Panc1 (cell line): ENCODE data around the gene IMPDH2. TPM values are rescaled to one million over a fixed set of nuclear protein-coding genes. Genes with fewer than 3 reads are reported as not detected.

Experiments used
- ATAC-seq: fragments of 200-7000 bp; cut with Tn5 transposase; 2 replicates; pipeline ENCODE4 v1.9.1; 2020; ENCODE audit warnings: mild to moderate bottlenecking, moderate library complexity
- BruUV-seq: library from RNA; stranded (reverse); fragments of 400-500 nt; replicated peaks from 2 replicates; lab custom pipeline; 2021; lab: Mats Ljungman, UMichigan
- CTCF ChIA-PET: fragments of 300-600 bp; sonication (Branson Sonifier 250); formaldehyde crosslinking; loops from one replicate; lab custom pipeline; 2022; ENCODE audit warnings: antibody characterized with exemption; lab: Charles Lee
- POLR2A ChIA-PET: fragments of 300-600 bp; sonication (Branson Sonifier 250); formaldehyde crosslinking; loops from one replicate; lab custom pipeline; 2022; ENCODE audit warnings: antibody characterized with exemption; lab: Charles Lee
- DNase-seq: peaks from one replicate; pipeline ENCODE4 v3.0.0-alpha.2; 2010; ENCODE audit warnings: low read depth, low spot score
- H3K27ac ChIP-seq: 2 replicates; pipeline ENCODE4 v1.5.1; 2011; ENCODE audit warnings: mild to moderate bottlenecking, low read length, inconsistent platforms
- H3K27me3 ChIP-seq: fragments of 200-500 bp; sonication (Bioruptor generic); 2 replicates; pipeline ENCODE4 v1.6.0; 2014; ENCODE audit warnings: low read length, inconsistent platforms; ENCODE audit not compliant: control insufficient read depth, insufficient read depth
- H3K36me3 ChIP-seq: fragments of 200-500 bp; sonication (Bioruptor generic); 2 replicates; pipeline ENCODE4 v1.5.1; 2014; ENCODE audit warnings: inconsistent platforms, mild to moderate bottlenecking, low read length, moderate library complexity; ENCODE audit not compliant: control insufficient read depth, insufficient read depth
- H3K4me1 ChIP-seq: 2 replicates; pipeline ENCODE4 v1.5.1; 2011; ENCODE audit warnings: inconsistent platforms, mild to moderate bottlenecking, low read length, moderate library complexity; ENCODE audit not compliant: control insufficient read depth, insufficient read depth
- H3K4me3 ChIP-seq, 2 experiments: 2 replicates each; pipeline ENCODE4 v1.5.1; 2011 to 2012; ENCODE audit warnings: low read depth in 2 of 2, low read length in 2 of 2, mild to moderate bottlenecking in 2 of 2, inconsistent platforms in 1 of 2, moderate library complexity in 1 of 2
- H3K9me3 ChIP-seq: fragments of 200-500 bp; sonication (Bioruptor generic); 2 replicates; pipeline ENCODE4 v1.5.1; 2014; ENCODE audit warnings: low read depth, mild to moderate bottlenecking, inconsistent platforms, low read length, moderate library complexity; ENCODE audit not compliant: control insufficient read depth, insufficient read depth
- POLR2AphosphoS5 ChIP-seq: IDR thresholded peaks from 2 replicates; pipeline ENCODE4 v1.6.1; 2012; ENCODE audit warnings: mild to moderate bottlenecking, low read depth, low read length, moderate library complexity
- SIN3A ChIP-seq: IDR thresholded peaks from 2 replicates; pipeline ENCODE4 v1.6.1; 2012; ENCODE audit warnings: low read depth, mild to moderate bottlenecking, low read length, moderate library complexity, borderline replicate concordance; ENCODE audit not compliant: insufficient read depth
- TCF7L2 ChIP-seq: IDR thresholded peaks from 2 replicates; pipeline ENCODE4 v1.6.1; 2011; ENCODE audit warnings: mild to moderate bottlenecking, low read depth, low read length, inconsistent platforms
- in situ Hi-C: cut with HindIII; loops from 2 replicates; pipeline ENCODE4 v1.10.0; 2016; ENCODE audit warnings: low sequenced_read_pairs, low pct_unique_long_range_greater_than_20kb
- intact Hi-C: fragments of 100-400 bp; cut with micrococcal nuclease; formaldehyde crosslinking; loops from one replicate; pipeline ENCODE4 v1.10.0; 2022; ENCODE audit not compliant: unreplicated experiment
- total RNA-seq: library from RNA; stranded (reverse); gene quantifications from one replicate; pipeline ENCODE4 v1.2.1, GENCODE V29; 2021; ENCODE audit not compliant: unreplicated experiment
- TF ChIP-seq, protein P1 (sequence below): fragments of 450-650 bp; IDR thresholded peaks from 2 replicates; pipeline ENCODE4 v1.5.1; 2017; ENCODE audit warnings: mild to moderate bottlenecking
- TF ChIP-seq, protein P2 (sequence below), 2 experiments: IDR thresholded peaks; 2 replicates each; pipeline ENCODE4 v1.6.1; 2011 to 2012; ENCODE audit warnings: low read depth in 2 of 2, control low read depth in 1 of 2, low read length in 1 of 2, mild to moderate bottlenecking in 1 of 2, moderate library complexity in 1 of 2; ENCODE audit not compliant: insufficient read depth in 1 of 2

The IMPDH2 gene
- total RNA-seq, 1 experiment from 2014 or later = 149 TPM

DNA sequence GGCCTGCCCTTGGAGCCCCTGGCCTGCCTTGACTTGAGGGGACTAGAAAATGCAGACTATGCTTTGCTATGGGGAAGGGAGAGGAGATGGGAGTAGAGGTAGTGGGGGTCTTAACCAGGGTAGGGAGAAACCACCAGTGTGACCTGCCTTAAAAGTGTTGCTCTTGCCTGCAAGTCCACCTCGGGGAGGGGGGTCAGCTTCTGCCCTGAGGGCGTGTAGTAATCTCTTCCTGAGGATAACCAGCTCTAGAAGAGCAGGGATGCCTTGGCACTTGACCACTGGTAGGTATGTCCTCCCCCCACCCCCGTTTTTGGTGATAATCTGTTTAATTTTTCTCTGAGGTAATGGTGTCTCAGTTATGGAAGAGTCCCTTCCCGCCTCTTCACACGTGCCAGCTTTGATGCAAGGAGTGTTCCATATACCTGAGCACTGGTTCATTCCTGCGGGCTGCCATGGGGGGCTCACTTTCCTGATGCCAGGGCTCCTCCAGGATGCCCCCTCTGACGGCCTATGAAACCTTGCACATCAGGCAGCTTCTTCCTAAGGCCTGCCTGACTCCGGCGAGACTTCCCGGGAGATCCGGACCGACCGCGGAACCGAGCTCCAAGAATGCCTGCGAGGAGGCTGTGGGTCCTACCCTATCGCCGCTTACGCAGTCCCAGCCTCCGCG lies 39.9 kb downstream of the IMPDH2 start:
- intact Hi-C loops (no loop called here), in situ Hi-C loops (no loop called here)
- ChIA-PET CTCF (interaction anchor here (0.6 to 2.0 kb wide), 2 partner anchors 18 to 82 kb away, joined by 3 to 19 read pairs; partner anchors contain the start of gene WDR6), POLR2A (interaction anchor here (0.9 to 1.5 kb wide), 3 partner anchors 18 to 31 kb away, joined by 3 to 6 read pairs (median 3); partner anchors contain the start of gene WDR6)
- Histone ChIP-seq H3K27me3 (no peaks in the 10 kb centered on the region), H3K27ac (peak overlapping the region; percentile 81), H3K4me3 (peak overlapping the region; percentile 50 to 68), H3K9me3 (no peaks in the 10 kb centered on the region), H3K4me1 (peaks cover 19% of the 10 kb centered on the region), H3K36me3 (no peaks in the 10 kb centered on the region)
- no peak; the same call in 1 of the 2 replicates for TF ChIP-seq TCF7L2
- TF ChIP-seq, protein P1, sequence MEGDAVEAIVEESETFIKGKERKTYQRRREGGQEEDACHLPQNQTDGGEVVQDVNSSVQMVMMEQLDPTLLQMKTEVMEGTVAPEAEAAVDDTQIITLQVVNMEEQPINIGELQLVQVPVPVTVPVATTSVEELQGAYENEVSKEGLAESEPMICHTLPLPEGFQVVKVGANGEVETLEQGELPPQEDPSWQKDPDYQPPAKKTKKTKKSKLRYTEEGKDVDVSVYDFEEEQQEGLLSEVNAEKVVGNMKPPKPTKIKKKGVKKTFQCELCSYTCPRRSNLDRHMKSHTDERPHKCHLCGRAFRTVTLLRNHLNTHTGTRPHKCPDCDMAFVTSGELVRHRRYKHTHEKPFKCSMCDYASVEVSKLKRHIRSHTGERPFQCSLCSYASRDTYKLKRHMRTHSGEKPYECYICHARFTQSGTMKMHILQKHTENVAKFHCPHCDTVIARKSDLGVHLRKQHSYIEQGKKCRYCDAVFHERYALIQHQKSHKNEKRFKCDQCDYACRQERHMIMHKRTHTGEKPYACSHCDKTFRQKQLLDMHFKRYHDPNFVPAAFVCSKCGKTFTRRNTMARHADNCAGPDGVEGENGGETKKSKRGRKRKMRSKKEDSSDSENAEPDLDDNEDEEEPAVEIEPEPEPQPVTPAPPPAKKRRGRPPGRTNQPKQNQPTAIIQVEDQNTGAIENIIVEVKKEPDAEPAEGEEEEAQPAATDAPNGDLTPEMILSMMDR = no peak
- no TSS peak for BruUV-seq
- DNase-seq (no peak), ATAC-seq (peak; percentile 7)

DNA sequence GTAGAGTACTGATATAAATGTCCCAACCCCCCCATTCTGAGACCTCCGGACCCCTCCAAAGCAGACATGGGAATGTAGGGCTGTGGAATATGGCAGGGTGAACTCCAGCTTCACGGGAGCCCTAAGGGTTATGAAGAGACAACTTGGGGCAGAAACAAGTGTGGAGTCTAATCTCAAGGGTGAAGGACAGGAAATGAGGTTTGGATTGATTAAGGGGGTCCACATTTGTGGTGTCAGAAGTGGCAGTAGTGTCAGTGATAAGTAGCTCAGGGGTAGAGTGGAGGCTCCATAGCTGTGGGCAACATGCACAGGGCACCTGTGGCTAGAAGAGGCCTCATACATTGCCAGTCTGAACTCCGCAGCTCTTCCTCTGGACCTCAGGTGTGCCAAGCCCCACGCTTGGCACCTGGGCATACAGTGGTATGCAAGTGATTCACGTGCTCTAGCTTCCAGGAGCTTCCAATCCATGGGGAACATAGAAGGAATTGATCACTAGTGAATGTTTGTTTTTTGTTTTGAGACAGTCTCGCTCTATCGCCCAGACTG lies 43.3 kb downstream of the IMPDH2 start:
- H3K27ac ChIP-seq = no peak overlapping the region
- ChIA-PET CTCF (no interaction called here), POLR2A (no interaction called here)
- intact Hi-C loops (no loop called here), in situ Hi-C loops (no loop called here)
- H3K36me3 ChIP-seq = peaks cover 8% of the 10 kb centered on the region
- TF ChIP-seq, protein P1 = no peak
- TF ChIP-seq, protein P2, sequence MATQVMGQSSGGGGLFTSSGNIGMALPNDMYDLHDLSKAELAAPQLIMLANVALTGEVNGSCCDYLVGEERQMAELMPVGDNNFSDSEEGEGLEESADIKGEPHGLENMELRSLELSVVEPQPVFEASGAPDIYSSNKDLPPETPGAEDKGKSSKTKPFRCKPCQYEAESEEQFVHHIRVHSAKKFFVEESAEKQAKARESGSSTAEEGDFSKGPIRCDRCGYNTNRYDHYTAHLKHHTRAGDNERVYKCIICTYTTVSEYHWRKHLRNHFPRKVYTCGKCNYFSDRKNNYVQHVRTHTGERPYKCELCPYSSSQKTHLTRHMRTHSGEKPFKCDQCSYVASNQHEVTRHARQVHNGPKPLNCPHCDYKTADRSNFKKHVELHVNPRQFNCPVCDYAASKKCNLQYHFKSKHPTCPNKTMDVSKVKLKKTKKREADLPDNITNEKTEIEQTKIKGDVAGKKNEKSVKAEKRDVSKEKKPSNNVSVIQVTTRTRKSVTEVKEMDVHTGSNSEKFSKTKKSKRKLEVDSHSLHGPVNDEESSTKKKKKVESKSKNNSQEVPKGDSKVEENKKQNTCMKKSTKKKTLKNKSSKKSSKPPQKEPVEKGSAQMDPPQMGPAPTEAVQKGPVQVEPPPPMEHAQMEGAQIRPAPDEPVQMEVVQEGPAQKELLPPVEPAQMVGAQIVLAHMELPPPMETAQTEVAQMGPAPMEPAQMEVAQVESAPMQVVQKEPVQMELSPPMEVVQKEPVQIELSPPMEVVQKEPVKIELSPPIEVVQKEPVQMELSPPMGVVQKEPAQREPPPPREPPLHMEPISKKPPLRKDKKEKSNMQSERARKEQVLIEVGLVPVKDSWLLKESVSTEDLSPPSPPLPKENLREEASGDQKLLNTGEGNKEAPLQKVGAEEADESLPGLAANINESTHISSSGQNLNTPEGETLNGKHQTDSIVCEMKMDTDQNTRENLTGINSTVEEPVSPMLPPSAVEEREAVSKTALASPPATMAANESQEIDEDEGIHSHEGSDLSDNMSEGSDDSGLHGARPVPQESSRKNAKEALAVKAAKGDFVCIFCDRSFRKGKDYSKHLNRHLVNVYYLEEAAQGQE (IDR thresholded peaks at IDR 0.05; ENCODE audit: insufficient read depth in 1 of 2, low read depth in 2 of 2, low read length in 1 of 2) = no peak
- TF ChIP-seq TCF7L2 (no peak), SIN3A (no peak), POLR2AphosphoS5 (no peak)
- no peak for ATAC-seq
- no peaks in the 10 kb centered on the region for H3K9me3 ChIP-seq
- peaks cover 7% of the 10 kb centered on the region for H3K4me1 ChIP-seq
- no peak for DNase-seq
- no peak overlapping the region for H3K4me3 ChIP-seq
- H3K27me3 ChIP-seq = no peaks in the 10 kb centered on the region
- no TSS peak for BruUV-seq
